ENCODE results near the gene AKR1C3. TPM values are rescaled to one million over a fixed set of nuclear protein-coding genes. Genes with fewer than 3 reads are reported as not detected.

Gene AKR1C3
- total RNA-seq, 1 experiment from 2014 or later = 36.3 TPM

DNA sequence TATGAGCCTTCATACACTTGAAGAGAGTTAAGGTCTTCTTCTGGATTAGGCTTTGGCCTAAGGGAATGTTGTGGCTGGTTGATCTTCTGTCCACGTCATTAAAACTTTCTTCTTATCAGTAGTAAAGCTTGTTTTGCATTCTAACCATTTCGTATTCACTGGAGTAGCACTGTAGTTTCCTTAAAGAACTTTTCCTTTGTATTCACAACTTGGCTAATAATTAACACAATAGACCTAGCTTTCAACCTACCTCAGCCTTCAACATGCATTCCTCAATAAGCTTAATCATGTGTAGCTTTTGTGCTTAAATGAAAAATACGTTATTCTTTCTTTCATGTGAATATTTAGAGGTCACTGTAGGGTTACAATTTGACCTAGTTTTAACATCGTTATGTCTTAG lies 48.0 kb downstream of the AKR1C3 start:
- H3K4me1 ChIP-seq = no peaks in the 10 kb centered on the region

GRCh38 chr10:5143137-5143536 lies 48.9 kb downstream of the AKR1C3 start:
- no peaks in the 10 kb centered on the region for H3K9me3 ChIP-seq (replicated peaks)
- no peaks in the 10 kb centered on the region for H3K27me3 ChIP-seq
- H3K4me3 ChIP-seq = no peak overlapping the region
- no peak overlapping the region for H3K27ac ChIP-seq
- no peaks in the 10 kb centered on the region for H3K4me1 ChIP-seq
- DNase-seq = no peak
- no peaks in the 10 kb centered on the region for H3K36me3 ChIP-seq

More for the DNA sequence above, 48.0 kb downstream of the AKR1C3 start:
- H3K4me3 ChIP-seq = no peak overlapping the region
- DNase-seq = no peak
- no peaks in the 10 kb centered on the region for H3K9me3 ChIP-seq (replicated peaks)
- no peak overlapping the region for H3K27ac ChIP-seq
- no peaks in the 10 kb centered on the region for H3K36me3 ChIP-seq
- H3K27me3 ChIP-seq = no peaks in the 10 kb centered on the region

DNA sequence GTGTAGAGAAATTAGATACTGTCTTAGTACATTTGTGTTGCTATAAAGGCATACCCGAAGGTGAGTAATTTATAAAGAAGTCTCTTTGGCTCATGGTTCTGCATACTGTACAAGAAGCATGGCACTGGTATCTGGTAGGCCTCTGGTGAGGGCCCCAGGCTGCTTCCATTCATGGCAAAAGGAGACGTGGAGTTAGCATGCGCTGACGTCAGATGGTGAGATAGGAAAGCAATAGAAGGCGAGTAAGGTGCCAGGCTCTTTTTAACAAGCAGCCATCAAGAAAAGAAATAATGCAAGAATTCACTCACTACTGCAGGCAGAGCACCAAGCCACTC lies 52.7 kb downstream of the AKR1C3 start:
- Histone ChIP-seq H3K4me3 (no peak overlapping the region), H3K4me1 (no peaks in the 10 kb centered on the region), H3K9me3 (replicated peaks) (no peaks in the 10 kb centered on the region), H3K27me3 (no peaks in the 10 kb centered on the region), H3K36me3 (no peaks in the 10 kb centered on the region), H3K27ac (no peak overlapping the region)
- DNase-seq = no peak

DNA sequence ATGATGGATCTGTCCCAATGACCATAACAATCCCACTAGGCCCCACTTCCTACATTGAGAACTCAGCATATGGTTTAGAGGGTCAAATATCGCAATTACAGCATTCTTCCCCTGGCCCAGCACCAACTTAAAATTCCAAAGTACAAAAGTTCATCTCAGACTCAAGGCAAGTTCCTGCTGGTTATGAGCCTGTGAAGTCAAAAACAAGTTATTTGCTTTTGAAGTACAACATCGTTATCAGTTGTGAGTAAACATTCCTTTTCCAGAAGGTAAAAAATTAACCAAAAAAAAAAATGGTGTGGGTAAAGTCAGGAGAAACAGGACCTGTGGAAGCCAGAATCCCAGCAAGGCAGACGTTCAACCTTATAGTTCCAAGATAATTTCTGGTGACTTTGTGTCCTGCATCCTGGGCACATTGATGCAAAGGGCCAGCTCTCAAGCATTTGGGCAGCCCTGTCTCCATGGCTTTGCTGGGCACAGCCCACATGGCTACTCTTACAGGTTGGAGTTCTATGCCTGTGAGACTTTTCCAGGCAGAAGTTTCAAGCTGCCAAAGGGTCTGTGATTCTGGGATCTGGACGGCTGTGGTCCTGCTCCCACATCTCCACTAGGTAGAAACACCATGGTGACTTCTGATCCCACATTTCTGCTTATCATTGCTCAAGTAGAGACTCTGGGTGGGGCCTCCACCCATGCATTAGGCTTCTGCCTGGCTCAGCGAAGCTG lies 53.2 kb downstream of the AKR1C3 start:
- Histone ChIP-seq H3K36me3 (no peaks in the 10 kb centered on the region), H3K27me3 (no peaks in the 10 kb centered on the region), H3K4me1 (no peaks in the 10 kb centered on the region), H3K4me3 (no peak overlapping the region), H3K9me3 (replicated peaks) (no peaks in the 10 kb centered on the region), H3K27ac (no peak overlapping the region)
- no peak for DNase-seq

- Histone ChIP-seq H3K4me3 (no peak overlapping the region), H3K27me3 (no peaks in the 10 kb centered on the region), H3K27ac (no peak overlapping the region), H3K36me3 (no peaks in the 10 kb centered on the region), H3K9me3 (replicated peaks) (no peaks in the 10 kb centered on the region), H3K4me1 (no peaks in the 10 kb centered on the region)
- no peak for DNase-seq
Observed at GRCh38 chr10:5147981-5148677, 53.9 kb downstream of the AKR1C3 start.

GRCh38 chr10:5148678-5149032 lies 54.4 kb downstream of the AKR1C3 start:
- H3K9me3 ChIP-seq (replicated peaks) = no peaks in the 10 kb centered on the region
- no peak overlapping the region for H3K27ac ChIP-seq
- no peak for DNase-seq
- H3K4me1 ChIP-seq = no peaks in the 10 kb centered on the region
- no peaks in the 10 kb centered on the region for H3K36me3 ChIP-seq
- H3K27me3 ChIP-seq = no peaks in the 10 kb centered on the region
- no peak overlapping the region for H3K4me3 ChIP-seq

- Histone ChIP-seq H3K27ac (no peak overlapping the region), H3K9me3 (replicated peaks) (no peaks in the 10 kb centered on the region), H3K27me3 (no peaks in the 10 kb centered on the region), H3K4me3 (no peak overlapping the region), H3K36me3 (no peaks in the 10 kb centered on the region), H3K4me1 (no peaks in the 10 kb centered on the region)
- no peak for DNase-seq
Observed at GRCh38 chr10:5151076-5151475, 56.9 kb downstream of the AKR1C3 start.

DNA sequence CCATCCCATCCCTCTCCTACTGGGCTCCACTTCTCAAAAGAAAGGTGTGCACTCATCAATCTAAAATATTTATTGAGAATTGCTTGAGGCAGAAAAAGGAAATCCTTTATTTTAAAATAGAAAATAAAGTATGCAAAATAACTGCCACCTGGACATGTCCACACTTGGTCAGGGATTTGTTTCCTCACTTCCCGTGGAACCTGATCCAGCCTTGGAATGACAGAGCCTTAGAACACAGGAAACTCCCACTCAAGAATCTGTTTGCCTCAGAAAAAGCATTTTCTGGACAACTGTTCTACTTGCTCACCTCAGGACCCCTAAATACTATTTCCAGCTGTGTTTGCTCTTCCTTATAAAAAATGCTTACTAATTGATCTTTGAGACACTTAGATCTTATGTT lies 61.7 kb downstream of the AKR1C3 start:
- no peaks in the 10 kb centered on the region for H3K4me1 ChIP-seq
- no peak overlapping the region for H3K4me3 ChIP-seq
- no peaks in the 10 kb centered on the region for H3K27me3 ChIP-seq
- no peaks in the 10 kb centered on the region for H3K36me3 ChIP-seq
- no peaks in the 10 kb centered on the region for H3K9me3 ChIP-seq (replicated peaks)
- no peak overlapping the region for H3K27ac ChIP-seq
- no peak for DNase-seq

Other genes starting within 250 kb of the AKR1C3 start
- gene AKR1C1, start 131.0 kb upstream of the AKR1C3 start, total RNA-seq (2014; rRNA removed; shearing (Covaris generic)) = 2.7 and 3.6 TPM in 2 replicates
- gene AKR1C2, start 90.6 kb upstream of the AKR1C3 start, total RNA-seq (2014; rRNA removed; shearing (Covaris generic)) = 3.0 and 3.1 TPM in 2 replicates
- 0.10 and 0.23 TPM in 2 replicates for gene AKR1C8, start 90.7 kb downstream of the AKR1C3 start, total RNA-seq (2014; rRNA removed; shearing (Covaris generic))
- not detected in 2 replicates for gene AKR1C4, start 102.4 kb downstream of the AKR1C3 start, total RNA-seq (2014; rRNA removed; shearing (Covaris generic))